H1 (cell line): ENCODE results near the gene PEX16. TPM values are rescaled to one million over a fixed set of nuclear protein-coding genes. Genes with fewer than 3 reads are reported as not detected.

Experiments used
- ASH2L ChIP-seq: fragments of 200-600, 300-600 bp; sonication (generic); IDR thresholded peaks from one replicate; pipeline ENCODE4 v1.7.1; 2017; ENCODE audit warnings: low read length
- JUND ChIP-seq: IDR thresholded peaks from 2 replicates; pipeline ENCODE4 v1.6.1; 2011; ENCODE audit warnings: mild to moderate bottlenecking, improper control_type of control experiment, low read length
- polyA plus RNA-seq, 7 experiments: library from polyadenylated mRNA; depleted of rRNA in 3 of 7; stranded (reverse) in 5 of 7; unstranded in 2 of 7; fragments of >200 nt in 5 of 7; fragments of 200-250 nt in 2 of 7; gene quantifications; 1 replicate in 5 of 7; 2 replicates in 1 of 7; 4 replicates in 1 of 7; pipeline versions ENCODE4 v1.2.1 to v1.2.3, GENCODE V29; 2011 to 2013; ENCODE audit warnings: missing spikeins in 2 of 7, mixed read lengths in 2 of 7
- total RNA-seq: library from RNA; stranded (reverse); fragmentation: NEBNext Ultra II Directional; extraction: Animal tissue kit (Norgen Biotek cat#: 25700); gene quantifications from 2 replicates; pipeline ENCODE4 v1.2.1, GENCODE V29; 2021
- TF ChIP-seq, protein P1 (sequence below): IDR thresholded peaks from 2 replicates; pipeline ENCODE4 v1.6.1; 2011; ENCODE audit warnings: low read length, improper control_type of control experiment
- TF ChIP-seq, protein P2 (sequence below): IDR thresholded peaks from 2 replicates; pipeline ENCODE4 v1.6.1; 2012; ENCODE audit warnings: inconsistent platforms

The PEX16 gene
- total and polyA plus RNA-seq, 2 of the 8 experiments (the other 6 are each of a cell fraction or from before 2014, with no cell fraction given): 29.2 to 36.0 TPM

DNA sequence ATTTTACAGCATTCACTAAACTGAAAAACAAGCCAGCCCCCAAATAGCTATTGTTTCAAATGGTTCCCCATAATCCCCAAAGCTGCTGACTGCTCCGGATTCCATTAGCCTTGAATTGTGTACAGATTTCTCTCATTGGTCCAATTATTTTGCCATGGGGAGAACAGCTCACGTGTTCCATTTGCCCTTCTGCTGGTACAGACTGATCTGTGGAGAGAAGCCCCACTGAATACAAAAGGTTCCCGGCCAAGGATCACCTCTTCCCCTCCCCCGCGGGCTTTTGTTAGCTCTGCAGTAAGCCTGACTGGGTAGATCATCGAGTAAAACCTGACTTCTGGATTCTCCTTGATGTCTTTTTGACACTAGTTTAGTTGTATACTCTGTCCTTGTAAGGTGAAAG lies 41.3 kb downstream of the PEX16 start (continued):
- TF ChIP-seq ASH2L: no peak
- TF ChIP-seq, protein P1, sequence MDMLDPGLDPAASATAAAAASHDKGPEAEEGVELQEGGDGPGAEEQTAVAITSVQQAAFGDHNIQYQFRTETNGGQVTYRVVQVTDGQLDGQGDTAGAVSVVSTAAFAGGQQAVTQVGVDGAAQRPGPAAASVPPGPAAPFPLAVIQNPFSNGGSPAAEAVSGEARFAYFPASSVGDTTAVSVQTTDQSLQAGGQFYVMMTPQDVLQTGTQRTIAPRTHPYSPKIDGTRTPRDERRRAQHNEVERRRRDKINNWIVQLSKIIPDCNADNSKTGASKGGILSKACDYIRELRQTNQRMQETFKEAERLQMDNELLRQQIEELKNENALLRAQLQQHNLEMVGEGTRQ: no peak
- TF ChIP-seq, protein P2, sequence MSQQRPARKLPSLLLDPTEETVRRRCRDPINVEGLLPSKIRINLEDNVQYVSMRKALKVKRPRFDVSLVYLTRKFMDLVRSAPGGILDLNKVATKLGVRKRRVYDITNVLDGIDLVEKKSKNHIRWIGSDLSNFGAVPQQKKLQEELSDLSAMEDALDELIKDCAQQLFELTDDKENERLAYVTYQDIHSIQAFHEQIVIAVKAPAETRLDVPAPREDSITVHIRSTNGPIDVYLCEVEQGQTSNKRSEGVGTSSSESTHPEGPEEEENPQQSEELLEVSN: no peak
- no peak for TF ChIP-seq JUND
